NK-92 (cell line): ENCODE measurements around the gene POC1B.

ENCODE experiments used
- DNase-seq: peaks from one replicate; lab custom pipeline; 2025; ENCODE audit not compliant: unreplicated experiment; lab: John Stamatoyannopoulos, UW

The POC1B gene

GRCh38 chr12:89525824-89526770 lies at the start of gene POC1B:
TSS of gene POC1B (minus strand) at chr12:89526047. CDS start at chr12:89525895, 152 bp downstream.
- DNase-seq, result no peak

- DNase-seq, result no peak
Observed at GRCh38 chr12:89575374-89575773, 49.5 kb upstream of the POC1B start.

- no peak for DNase-seq
Observed at GRCh38 chr12:89574736-89575208, 48.9 kb upstream of the POC1B start.

- DNase-seq, result no peak
Observed at GRCh38 chr12:89573051-89573810, 47.4 kb upstream of the POC1B start.

GRCh38 chr12:89571491-89572195 lies 45.8 kb upstream of the POC1B start:
- no peak for DNase-seq

GRCh38 chr12:89568484-89568883 lies 42.6 kb upstream of the POC1B start:
- no peak for DNase-seq

GRCh38 chr12:89567691-89568239 lies 41.9 kb upstream of the POC1B start:
- DNase-seq, result no peak

GRCh38 chr12:89566615-89567014 lies 40.8 kb upstream of the POC1B start:
- no peak for DNase-seq

GRCh38 chr12:89565002-89565401 lies 39.2 kb upstream of the POC1B start:
- no peak for DNase-seq

GRCh38 chr12:89559753-89560152 lies 33.9 kb upstream of the POC1B start:
- no peak for DNase-seq

- DNase-seq, result no peak
Observed at GRCh38 chr12:89556976-89557375, 31.1 kb upstream of the POC1B start.

GRCh38 chr12:89552376-89552775 lies 26.5 kb upstream of the POC1B start:
- DNase-seq, result no peak

- no peak for DNase-seq
Observed at GRCh38 chr12:89551747-89552146, 25.9 kb upstream of the POC1B start.

- no peak for DNase-seq
Observed at GRCh38 chr12:89547101-89547500, 21.3 kb upstream of the POC1B start.

GRCh38 chr12:89546151-89546550 lies 20.3 kb upstream of the POC1B start:
- DNase-seq, result no peak

GRCh38 chr12:89544681-89545184 lies 18.9 kb upstream of the POC1B start:
- no peak for DNase-seq

- DNase-seq, result no peak
Observed at GRCh38 chr12:89544022-89544421, 18.2 kb upstream of the POC1B start.

- DNase-seq, result no peak
Observed at GRCh38 chr12:89542912-89543592, 17.2 kb upstream of the POC1B start.

GRCh38 chr12:89542236-89542635 lies 16.4 kb upstream of the POC1B start:
- DNase-seq, result no peak

- no peak for DNase-seq
Observed at GRCh38 chr12:89540586-89540985, 14.7 kb upstream of the POC1B start.
